OCI-LY7 (cell line): ENCODE measurements around the gene DMC1. TPM values are rescaled to one million over a fixed set of nuclear protein-coding genes. Genes with fewer than 3 reads are reported as not detected.

Experiments
- BruUV-seq: library from RNA; stranded (reverse); fragments of 400-500 nt; replicated peaks from 2 replicates; lab custom pipeline; 2021; lab: Mats Ljungman, UMichigan
- CTCF ChIA-PET: fragments of 300-600 bp; sonication (Branson Sonifier 250); formaldehyde crosslinking; loops from one replicate; lab custom pipeline; 2022; ENCODE audit warnings: antibody characterized with exemption; ENCODE audit not compliant: unreplicated experiment; lab: Charles Lee
- POLR2A ChIA-PET: fragments of 300-600 bp; sonication (Branson Sonifier 250); formaldehyde crosslinking; loops from one replicate; lab custom pipeline; 2022; ENCODE audit warnings: antibody characterized with exemption; lab: Charles Lee
- DNase-seq: peaks from one replicate; pipeline ENCODE4 v3.0.0-alpha.2; 2015; ENCODE audit warnings: low spot score
- H2AFZ ChIP-seq: fragments of 200-600 bp; sonication (generic), shearing (Covaris generic); 2 replicates; pipeline ENCODE4 v1.6.1; 2014; ENCODE audit warnings: mild to moderate bottlenecking, antibody characterized with exemption, low read length, moderate library complexity
- H3K27ac ChIP-seq: fragments of 200-600 bp; sonication (generic); 2 replicates; pipeline ENCODE4 v1.5.1; 2014; ENCODE audit warnings: mixed run types, low read depth, mild to moderate bottlenecking, moderate library complexity, low read length, inconsistent platforms; ENCODE audit not compliant: poor library complexity, severe bottlenecking
- H3K36me3 ChIP-seq: fragments of 200-600 bp; sonication (generic); 2 replicates; pipeline ENCODE4 v1.6.1; 2014; ENCODE audit warnings: mild to moderate bottlenecking, antibody characterized with exemption, low read length, moderate library complexity, mixed read lengths; ENCODE audit not compliant: insufficient read depth
- H3K4me1 ChIP-seq: fragments of 200-600 bp; sonication (generic); 2 replicates; pipeline ENCODE4 v1.5.1; 2014; ENCODE audit warnings: mild to moderate bottlenecking, low read length; ENCODE audit not compliant: insufficient read depth, poor library complexity, severe bottlenecking
- H3K4me2 ChIP-seq: fragments of 200-600 bp; sonication (generic); 2 replicates; pipeline ENCODE4 v1.6.1; 2014; ENCODE audit warnings: mild to moderate bottlenecking, low read length
- H3K4me3 ChIP-seq: fragments of 200-600 bp; sonication (generic); 2 replicates; pipeline ENCODE4 v1.5.1; 2014; ENCODE audit warnings: mild to moderate bottlenecking, low read depth, low read length; ENCODE audit not compliant: poor library complexity, severe bottlenecking
- H3K79me2 ChIP-seq: fragments of 200-600 bp; sonication (generic); 2 replicates; pipeline ENCODE4 v1.6.1; 2016; ENCODE audit warnings: low read depth, mild to moderate bottlenecking, low read length, moderate library complexity, mixed read lengths; ENCODE audit not compliant: insufficient read depth
- H3K9me2 ChIP-seq: fragments of 200-600 bp; sonication (generic); 2 replicates; pipeline ENCODE4 v1.6.1; 2016; ENCODE audit warnings: mild to moderate bottlenecking, low read length, mixed read lengths; ENCODE audit not compliant: insufficient read depth
- H3K9me3 ChIP-seq: fragments of 200-600 bp; sonication (generic); 2 replicates; pipeline ENCODE4 v1.6.1; 2014; ENCODE audit warnings: mild to moderate bottlenecking, mixed run types, low read length, mixed read lengths
- H4K20me1 ChIP-seq: fragments of 200-600 bp; sonication (generic); 2 replicates; pipeline ENCODE4 v1.6.1; 2014; ENCODE audit warnings: mild to moderate bottlenecking, antibody characterized with exemption, low read length, moderate library complexity, mixed read lengths; ENCODE audit not compliant: insufficient read depth
- EZH2phosphoT487 ChIP-seq: fragments of 200-600 bp; sonication (generic); IDR thresholded peaks from 2 replicates; pipeline ENCODE4 v1.6.1; 2018; ENCODE audit warnings: low read depth, borderline replicate concordance, mild to moderate bottlenecking, mixed run types, antibody characterized with exemption, low read length, moderate library complexity, mixed read lengths
- intact Hi-C: fragments of 100-400 bp; cut with micrococcal nuclease; formaldehyde crosslinking; loops from one replicate; pipeline ENCODE4 v1.10.0; 2022; ENCODE audit not compliant: unreplicated experiment
- total RNA-seq, 2 experiments: library from RNA; depleted of rRNA in 1 of 2; stranded (reverse); fragments of >200 nt in 1 of 2; shearing (Covaris generic) in 1 of 2; gene quantifications; 2 replicates each; pipeline ENCODE4 v1.2.3, GENCODE V29; 2014 to 2022
- TF ChIP-seq, protein P1 (sequence below): fragments of 200-600 bp; sonication (generic); conservative IDR thresholded peaks from 2 replicates; pipeline ENCODE4 v1.5.1; 2014; ENCODE audit warnings: mild to moderate bottlenecking, antibody characterized with exemption, low read length, moderate library complexity, mixed read lengths

The DMC1 gene
- total RNA-seq, 2 experiments from 2014 or later, result 40.6 to 44.3 TPM

DNA sequence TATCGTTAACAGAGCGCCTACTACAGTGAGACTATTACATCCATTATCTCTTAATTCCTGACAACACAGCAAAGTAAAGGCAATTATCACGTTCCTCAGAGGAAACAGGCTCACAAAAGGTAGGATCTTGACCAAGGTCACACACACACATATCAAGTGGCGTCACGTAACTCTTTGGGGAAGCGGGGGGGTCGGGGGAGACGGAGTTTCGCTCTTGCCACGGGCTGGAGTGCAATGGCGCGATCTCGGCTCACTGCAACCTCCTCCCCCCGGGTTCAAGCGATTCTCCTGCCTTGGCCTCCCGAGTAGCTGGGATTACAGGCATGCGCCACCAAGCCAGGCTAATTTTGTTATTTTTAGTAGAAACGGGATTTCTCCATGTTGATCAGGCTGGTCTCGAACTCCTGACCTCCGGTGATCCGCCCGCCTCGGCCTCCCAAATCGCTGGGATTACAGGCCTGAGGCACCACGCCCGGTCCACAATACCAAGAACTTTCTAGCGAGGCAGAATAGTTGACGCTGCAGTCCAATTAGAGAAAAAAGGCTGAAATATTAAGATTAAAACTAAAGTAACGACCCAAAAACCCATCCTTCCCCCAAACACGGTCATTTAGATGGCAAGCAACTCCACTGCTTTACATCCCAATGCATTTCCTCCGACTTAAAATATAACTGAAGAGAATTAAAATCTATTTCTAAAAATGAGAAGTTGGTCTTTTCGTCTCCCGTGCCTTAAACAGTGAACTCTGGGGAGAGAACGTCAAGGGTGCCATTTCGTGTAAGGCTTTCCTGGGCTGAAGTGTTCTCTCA, 65.0 kb downstream of the DMC1 start:
- peak overlapping the region; percentile 91 for H3K27ac ChIP-seq
- H3K9me2 ChIP-seq, result no peaks in the 10 kb centered on the region
- BruUV-seq, result no TSS peak
- no peak overlapping the region for H2AFZ ChIP-seq
- peak; percentile 68 for DNase-seq
- H3K4me1 ChIP-seq, result peaks cover 36% of the 10 kb centered on the region
- no peaks in the 10 kb centered on the region for H3K9me3 ChIP-seq
- intact Hi-C loops, result no loop called here
- H4K20me1 ChIP-seq, result peaks cover 35% of the 10 kb centered on the region
- ChIA-PET CTCF (no interaction called here), POLR2A (interaction anchor here (0.8 kb wide), 1 partner anchor 251 kb away, joined by 3 read pairs; the partner anchor contains the start of gene SUN2)
- TF ChIP-seq, protein P1, sequence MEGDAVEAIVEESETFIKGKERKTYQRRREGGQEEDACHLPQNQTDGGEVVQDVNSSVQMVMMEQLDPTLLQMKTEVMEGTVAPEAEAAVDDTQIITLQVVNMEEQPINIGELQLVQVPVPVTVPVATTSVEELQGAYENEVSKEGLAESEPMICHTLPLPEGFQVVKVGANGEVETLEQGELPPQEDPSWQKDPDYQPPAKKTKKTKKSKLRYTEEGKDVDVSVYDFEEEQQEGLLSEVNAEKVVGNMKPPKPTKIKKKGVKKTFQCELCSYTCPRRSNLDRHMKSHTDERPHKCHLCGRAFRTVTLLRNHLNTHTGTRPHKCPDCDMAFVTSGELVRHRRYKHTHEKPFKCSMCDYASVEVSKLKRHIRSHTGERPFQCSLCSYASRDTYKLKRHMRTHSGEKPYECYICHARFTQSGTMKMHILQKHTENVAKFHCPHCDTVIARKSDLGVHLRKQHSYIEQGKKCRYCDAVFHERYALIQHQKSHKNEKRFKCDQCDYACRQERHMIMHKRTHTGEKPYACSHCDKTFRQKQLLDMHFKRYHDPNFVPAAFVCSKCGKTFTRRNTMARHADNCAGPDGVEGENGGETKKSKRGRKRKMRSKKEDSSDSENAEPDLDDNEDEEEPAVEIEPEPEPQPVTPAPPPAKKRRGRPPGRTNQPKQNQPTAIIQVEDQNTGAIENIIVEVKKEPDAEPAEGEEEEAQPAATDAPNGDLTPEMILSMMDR, result no peak; the same call in 1 of the 2 replicates
- TF ChIP-seq EZH2phosphoT487, result no peak
- H3K36me3 ChIP-seq, result peaks cover 53% of the 10 kb centered on the region
- H3K79me2 ChIP-seq, result peaks cover 58% of the 10 kb centered on the region
- peak overlapping the region; percentile 83 for H3K4me3 ChIP-seq
- H3K4me2 ChIP-seq, result peak overlapping the region; percentile 99

DNA sequence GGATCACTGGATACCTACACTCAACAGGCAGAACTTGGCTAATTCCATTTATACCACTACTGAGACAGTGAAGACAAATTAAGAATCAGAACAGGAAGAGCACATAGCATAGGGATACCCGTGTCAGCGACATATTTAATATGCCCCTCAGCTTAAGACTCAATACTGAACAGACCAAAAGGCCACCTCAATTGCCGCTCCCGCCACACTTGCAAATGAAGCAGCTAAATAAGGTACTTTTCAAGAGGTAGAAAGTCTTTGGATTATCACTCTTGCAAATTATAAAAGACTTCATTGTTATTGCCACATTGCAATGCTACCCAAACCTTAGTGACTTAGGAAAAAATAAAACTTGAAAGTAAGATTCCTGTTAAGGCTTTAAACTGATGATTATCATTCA, 67.0 kb downstream of the DMC1 start:
- TF ChIP-seq EZH2phosphoT487, result no peak
- TF ChIP-seq, protein P1, result no peak
- Histone ChIP-seq H3K27ac (no peak overlapping the region), H3K36me3 (peaks cover 73% of the 10 kb centered on the region), H4K20me1 (peaks cover 41% of the 10 kb centered on the region), H3K79me2 (peaks cover 77% of the 10 kb centered on the region), H3K4me2 (peak overlapping the region; percentile 99), H3K9me3 (no peaks in the 10 kb centered on the region), H2AFZ (no peak overlapping the region), H3K9me2 (no peaks in the 10 kb centered on the region), H3K4me1 (peaks cover 36% of the 10 kb centered on the region), H3K4me3 (peak overlapping the region; percentile 83)
- ChIA-PET CTCF (no interaction called here), POLR2A (interaction anchor here (0.8 to 1.2 kb wide), 2 partner anchors 8 to 16 kb away, joined by 3 to 4 read pairs; no protein-coding TSS in a partner anchor)
- intact Hi-C loops, result no loop called here
- DNase-seq, result no peak
- no TSS peak for BruUV-seq
